Osteoblast (primary cell): ENCODE measurements around the gene SRSF8. TPM values are rescaled to one million over a fixed set of nuclear protein-coding genes. Genes with fewer than 3 reads are reported as not detected.
"Not testable (repeated sequence)": the region's sequence is repeated elsewhere in the genome, so short reads cannot be mapped to it uniquely, and the experiment has no call there.

Experiments used
- DNase-seq: peaks from one replicate; pipeline ENCODE4 v3.0.0; 2011; ENCODE audit warnings: low spot score, mixed read lengths; ENCODE audit not compliant: insufficient read length; ENCODE audit errors: missing footprints
- H2AFZ ChIP-seq: 2 replicates; pipeline ENCODE4 v1.6.0; 2011; ENCODE audit warnings: mild to moderate bottlenecking, low read length
- H3K27ac ChIP-seq: 2 replicates; pipeline ENCODE4 v1.5.1; 2011; ENCODE audit warnings: mild to moderate bottlenecking, low read depth, low read length, moderate library complexity
- H3K27me3 ChIP-seq: 2 replicates; pipeline ENCODE4 v1.6.0; 2012; ENCODE audit warnings: mild to moderate bottlenecking, control low read depth, inconsistent platforms, low read length, moderate library complexity; ENCODE audit not compliant: insufficient read depth
- H3K36me3 ChIP-seq: 2 replicates; pipeline ENCODE4 v1.5.1; 2011; ENCODE audit warnings: mild to moderate bottlenecking, low read length, control low read depth, moderate library complexity; ENCODE audit not compliant: insufficient read depth
- H3K4me1 ChIP-seq: 2 replicates; pipeline ENCODE4 v1.5.1; 2011; ENCODE audit warnings: mild to moderate bottlenecking, low read length, control low read depth, moderate library complexity; ENCODE audit not compliant: insufficient read depth
- H3K4me2 ChIP-seq: 2 replicates; pipeline ENCODE4 v1.6.0; 2011; ENCODE audit warnings: mild to moderate bottlenecking, low read length; ENCODE audit not compliant: insufficient read depth
- H3K4me3 ChIP-seq: fragments of 200-600 bp; sonication (generic); 3 replicates; pipeline ENCODE4 v1.5.1; 2012; ENCODE audit warnings: mild to moderate bottlenecking, low read length, inconsistent platforms; ENCODE audit not compliant: insufficient read depth
- H3K79me2 ChIP-seq: 2 replicates; pipeline ENCODE4 v1.6.0; 2012; ENCODE audit warnings: mild to moderate bottlenecking, low read length, control low read depth, inconsistent platforms; ENCODE audit not compliant: insufficient read depth
- H3K9me3 ChIP-seq: 2 replicates; pipeline ENCODE4 v1.5.1; 2011; ENCODE audit warnings: low read depth, low read length, control low read depth
- H4K20me1 ChIP-seq: 2 replicates; pipeline ENCODE4 v1.6.0; 2012; ENCODE audit warnings: mild to moderate bottlenecking, low read length, control low read depth; ENCODE audit not compliant: insufficient read depth
- CTCF ChIP-seq: IDR thresholded peaks from 2 replicates; pipeline ENCODE4 v1.5.1; 2011; ENCODE audit warnings: mild to moderate bottlenecking, low read depth, low read length, moderate library complexity; ENCODE audit errors: extremely low read depth
- total RNA-seq: library from RNA; depleted of rRNA; stranded (reverse); fragments of >200 nt; gene quantifications from 2 replicates; pipeline ENCODE4 v1.2.3, GENCODE V29; 2012

The SRSF8 gene
- total RNA-seq, 1 donor: 20.6 TPM

GRCh38 chr11:95042906-95043305 lies 23.8 kb upstream of the SRSF8 start:
- no peak for DNase-seq
- Histone ChIP-seq H3K79me2 (no peaks in the 10 kb centered on the region), H2AFZ (no peak overlapping the region), H3K4me1 (no peaks in the 10 kb centered on the region), H3K4me3 (no peak overlapping the region), H3K27ac (no peak overlapping the region), H3K9me3 (no peaks in the 10 kb centered on the region), H4K20me1 (no peaks in the 10 kb centered on the region), H3K27me3 (peaks cover 39% of the 10 kb centered on the region), H3K36me3 (no peaks in the 10 kb centered on the region), H3K4me2 (no peak overlapping the region)
- TF ChIP-seq CTCF: no peak

- no peaks in the 10 kb centered on the region for H4K20me1 ChIP-seq
- no peaks in the 10 kb centered on the region for H3K79me2 ChIP-seq
- no peak overlapping the region for H3K4me3 ChIP-seq
- H3K4me2 ChIP-seq: no peak overlapping the region
- peaks cover 46% of the 10 kb centered on the region for H3K27me3 ChIP-seq
- DNase-seq: no peak
- no peak for TF ChIP-seq CTCF
- no peaks in the 10 kb centered on the region for H3K4me1 ChIP-seq
- no peaks in the 10 kb centered on the region for H3K36me3 ChIP-seq
- no peak overlapping the region for H2AFZ ChIP-seq
- no peaks in the 10 kb centered on the region for H3K9me3 ChIP-seq
- H3K27ac ChIP-seq: no peak overlapping the region
Observed at GRCh38 chr11:95044010-95044409, 22.7 kb upstream of the SRSF8 start.

GRCh38 chr11:95045812-95046211 lies 20.9 kb upstream of the SRSF8 start:
- no peak for TF ChIP-seq CTCF
- Histone ChIP-seq H3K9me3 (no peaks in the 10 kb centered on the region), H3K27me3 (peaks cover 46% of the 10 kb centered on the region), H3K4me3 (no peak overlapping the region), H3K4me1 (no peaks in the 10 kb centered on the region), H3K36me3 (no peaks in the 10 kb centered on the region), H3K4me2 (no peak overlapping the region), H3K79me2 (no peaks in the 10 kb centered on the region), H4K20me1 (no peaks in the 10 kb centered on the region), H3K27ac (no peak overlapping the region), H2AFZ (no peak overlapping the region)
- no peak for DNase-seq

- H3K9me3 ChIP-seq, H3K27ac ChIP-seq, H3K36me3 ChIP-seq, DNase-seq, H3K4me3 ChIP-seq, H2AFZ ChIP-seq, H4K20me1 ChIP-seq, H3K4me1 ChIP-seq, H3K79me2 ChIP-seq, H3K4me2 ChIP-seq: not testable (repeated sequence)
- peaks cover 43% of the 10 kb centered on the region for H3K27me3 ChIP-seq
Observed at GRCh38 chr11:95049122-95049521, 17.6 kb upstream of the SRSF8 start, which contains the start of gene KDM4F. Gene KDM4F (plus strand): TSS chr11:95049422.
